Neuronal stem cell (in vitro differentiated cells): ENCODE data around the gene ST6GALNAC3.

Source experiments
- DNase-seq: peaks from one replicate; pipeline ENCODE4 v3.0.0-alpha.2; 2013; ENCODE audit warnings: low spot score
- H2AFZ ChIP-seq: one replicate; pipeline ENCODE4 v1.6.1; 2013; ENCODE audit warnings: mild to moderate bottlenecking, low read length, inconsistent platforms
- H2AK5ac ChIP-seq: 2 replicates; pipeline ENCODE4 v1.6.1; 2013; ENCODE audit warnings: low read depth, mild to moderate bottlenecking, inconsistent platforms, low read length, moderate library complexity, mixed read lengths
- H2BK120ac ChIP-seq: 2 replicates; pipeline ENCODE4 v1.6.1; 2013; ENCODE audit warnings: low read depth, mild to moderate bottlenecking, inconsistent platforms, low read length, moderate library complexity, mixed read lengths
- H2BK12ac ChIP-seq: one replicate; pipeline ENCODE4 v1.6.1; 2013; ENCODE audit warnings: low read length, inconsistent platforms
- H2BK15ac ChIP-seq: 2 replicates; pipeline ENCODE4 v1.6.1; 2013; ENCODE audit warnings: mild to moderate bottlenecking, low read length, inconsistent platforms, mixed read lengths
- H2BK5ac ChIP-seq: one replicate; pipeline ENCODE4 v1.6.1; 2013; ENCODE audit warnings: inconsistent platforms, mild to moderate bottlenecking, low read length, moderate library complexity
- H3K14ac ChIP-seq: one replicate; pipeline ENCODE4 v1.6.1; 2013; ENCODE audit warnings: low read length, inconsistent platforms
- H3K18ac ChIP-seq: 2 replicates; pipeline ENCODE4 v1.6.1; 2013; ENCODE audit warnings: low read length, inconsistent platforms
- H3K23ac ChIP-seq: 2 replicates; pipeline ENCODE4 v1.6.1; 2013; ENCODE audit warnings: low read depth, mild to moderate bottlenecking, mixed read lengths, low read length, inconsistent platforms; ENCODE audit not compliant: poor library complexity
- H3K27ac ChIP-seq: replicated peaks from 3 replicates; pipeline ENCODE4 v1.5.1; 2013; ENCODE audit warnings: low read length, inconsistent platforms
- H3K27me3 ChIP-seq, 3 experiments: 2 replicates each; pipeline ENCODE4 v1.6.1; 2013; ENCODE audit warnings: low read length in 3 of 3, mild to moderate bottlenecking in 2 of 3, inconsistent platforms in 1 of 3, low read depth in 1 of 3, mixed read lengths in 1 of 3, moderate library complexity in 1 of 3; ENCODE audit not compliant: control insufficient read depth in 3 of 3, insufficient read depth in 3 of 3
- H3K36me3 ChIP-seq, 2 donors: replicated peaks in 1 of 2; 2 replicates each; pipeline ENCODE4 v1.6.1; 2013; ENCODE audit warnings: low read length in 2 of 2; ENCODE audit not compliant: control insufficient read depth in 2 of 2, insufficient read depth in 2 of 2
- H3K4ac ChIP-seq: 2 replicates; pipeline ENCODE4 v1.6.1; 2013; ENCODE audit warnings: inconsistent platforms, mild to moderate bottlenecking, low read length, moderate library complexity
- H3K4me1 ChIP-seq, 2 donors: 1 replicate in 1 of 2; 2 replicates in 1 of 2; pipeline ENCODE4 v1.6.1; 2013; ENCODE audit warnings: low read length in 2 of 2, low read depth in 1 of 2; ENCODE audit not compliant: control insufficient read depth in 2 of 2, insufficient read depth in 1 of 2
- H3K4me2 ChIP-seq: one replicate; pipeline ENCODE4 v1.6.1; 2013; ENCODE audit warnings: mild to moderate bottlenecking, low read length, inconsistent platforms; ENCODE audit not compliant: insufficient read depth, poor library complexity, severe bottlenecking
- H3K4me3 ChIP-seq, 2 donors: 2 replicates each; pipeline ENCODE4 v1.5.1; 2013; ENCODE audit warnings: low read length in 2 of 2, mild to moderate bottlenecking in 2 of 2, inconsistent platforms in 1 of 2, moderate library complexity in 1 of 2
- H3K79me1 ChIP-seq: one replicate; pipeline ENCODE4 v1.6.1; 2013; ENCODE audit warnings: low read depth, mild to moderate bottlenecking, inconsistent platforms, low read length, moderate library complexity
- H3K9ac ChIP-seq: one replicate; pipeline ENCODE4 v1.6.1; 2013; ENCODE audit warnings: mild to moderate bottlenecking, low read depth, low read length, inconsistent platforms; ENCODE audit not compliant: poor library complexity
- H3K9me3 ChIP-seq, 2 donors: replicated peaks in 1 of 2; 2 replicates each; pipeline versions ENCODE3 to v1.6.1; 2013; ENCODE audit warnings: low read length in 2 of 2, mild to moderate bottlenecking in 2 of 2, inconsistent platforms in 1 of 2, low read depth in 1 of 2, mixed read lengths in 1 of 2, moderate library complexity in 1 of 2; ENCODE audit not compliant: control insufficient read depth in 2 of 2, insufficient read depth in 1 of 2
- H4K8ac ChIP-seq: one replicate; pipeline ENCODE4 v1.6.1; 2013; ENCODE audit warnings: low read depth, mild to moderate bottlenecking, inconsistent platforms, low read length, moderate library complexity
- H4K91ac ChIP-seq: one replicate; pipeline ENCODE4 v1.6.1; 2013; ENCODE audit warnings: low read length, low read depth, mild to moderate bottlenecking, inconsistent platforms; ENCODE audit not compliant: poor library complexity
- WGBS, 2 donors: extraction: QIAGEN DNeasy Blood & Tissue Kit; methylation state at CpG; one replicate each; pipeline ENCODE4 v1.1.7; 2013; ENCODE audit warnings: missing lambda C conversion rate in 2 of 2, mixed read lengths in 1 of 2; ENCODE audit not compliant: insufficient read length in 2 of 2, insufficient replicate concordance in 1 of 2; ENCODE audit errors: extremely low coverage in 2 of 2; 5-methylcytosine and 5-hydroxymethylcytosine counted together

ST6GALNAC3 gene

GRCh38 chr1:76189310-76189709, 114.8 kb downstream of the ST6GALNAC3 start:
- no peak overlapping the region for H3K4me3 ChIP-seq
- H4K8ac ChIP-seq = no peak overlapping the region
- H2BK15ac ChIP-seq = no peak overlapping the region
- H3K4me1 ChIP-seq = peaks cover 0 to 11% of the 10 kb centered on the region in 2 donors
- no peak overlapping the region for H3K4me2 ChIP-seq
- no peak overlapping the region for H3K27ac ChIP-seq
- no peak overlapping the region for H3K14ac ChIP-seq
- no peaks in the 10 kb centered on the region for H3K27me3 ChIP-seq
- no peak overlapping the region for H4K91ac ChIP-seq
- H3K9me3 ChIP-seq = peaks cover 0 to 2% of the 10 kb centered on the region in 2 donors
- H3K9ac ChIP-seq = no peak overlapping the region
- no peak overlapping the region for H3K4ac ChIP-seq
- no peak for DNase-seq
- no peak overlapping the region for H2AFZ ChIP-seq
- H3K79me1 ChIP-seq = no peaks in the 10 kb centered on the region
- H3K18ac ChIP-seq = no peak overlapping the region
- H2BK120ac ChIP-seq = no peak overlapping the region
- no peak overlapping the region for H3K23ac ChIP-seq
- H2BK5ac ChIP-seq = no peak overlapping the region
- no peak overlapping the region for H2AK5ac ChIP-seq
- H3K36me3 ChIP-seq = peaks cover 2 to 5% of the 10 kb centered on the region in 2 donors
- no peak overlapping the region for H2BK12ac ChIP-seq
- no CpG with 5 or more reads among the region's 2 CpGs for WGBS, 2 donors

- Histone ChIP-seq H3K4me3 (no peak overlapping the region), H4K8ac (no peak overlapping the region), H3K27ac (no peak overlapping the region), H2BK15ac (no peak overlapping the region), H2AFZ (no peak overlapping the region), H3K36me3 (no peaks in the 10 kb centered on the region), H2BK120ac (no peak overlapping the region), H3K4ac (no peak overlapping the region), H3K4me2 (no peak overlapping the region), H3K79me1 (no peaks in the 10 kb centered on the region), H3K9me3 (no peaks in the 10 kb centered on the region), H3K18ac (no peak overlapping the region), H3K14ac (no peak overlapping the region), H3K27me3 (no peaks in the 10 kb centered on the region), H3K9ac (no peak overlapping the region), H3K23ac (no peak overlapping the region), H2BK12ac (no peak overlapping the region), H2BK5ac (no peak overlapping the region), H4K91ac (no peak overlapping the region), H3K4me1 (peaks cover 0 to 11% of the 10 kb centered on the region in 2 donors), H2AK5ac (no peak overlapping the region)
- WGBS, 2 donors = no CpG with 5 or more reads among the region's 4 CpGs
- no peak for DNase-seq
These were observed 116.3 kb downstream of the ST6GALNAC3 start for GRCh38 chr1:76190749-76191424.

GRCh38 chr1:76191561-76191960, 117.0 kb downstream of the ST6GALNAC3 start:
- Histone ChIP-seq H3K27ac (no peak overlapping the region), H4K8ac (no peak overlapping the region), H3K23ac (no peak overlapping the region), H2BK120ac (no peak overlapping the region), H3K14ac (no peak overlapping the region), H2AFZ (no peak overlapping the region), H3K9ac (no peak overlapping the region), H2BK15ac (no peak overlapping the region), H3K4me2 (no peak overlapping the region), H3K79me1 (no peaks in the 10 kb centered on the region), H2AK5ac (no peak overlapping the region), H4K91ac (no peak overlapping the region), H2BK5ac (no peak overlapping the region), H3K36me3 (no peaks in the 10 kb centered on the region), H3K4ac (no peak overlapping the region), H3K18ac (no peak overlapping the region), H3K9me3 (no peaks in the 10 kb centered on the region), H3K4me1 (peaks cover 0 to 5% of the 10 kb centered on the region in 2 donors), H2BK12ac (no peak overlapping the region), H3K4me3 (no peak overlapping the region), H3K27me3 (no peaks in the 10 kb centered on the region)
- no peak for DNase-seq
- no CpG with 5 or more reads among the region's 2 CpGs for WGBS, 2 donors

- Histone ChIP-seq H4K8ac (no peak overlapping the region), H3K4ac (no peak overlapping the region), H3K27me3 (no peaks in the 10 kb centered on the region), H3K23ac (no peak overlapping the region), H3K9ac (no peak overlapping the region), H3K9me3 (peaks cover 0 to 5% of the 10 kb centered on the region in 2 donors), H4K91ac (no peak overlapping the region), H2BK15ac (no peak overlapping the region), H2BK12ac (no peak overlapping the region), H2BK5ac (no peak overlapping the region), H3K4me2 (no peak overlapping the region), H3K14ac (no peak overlapping the region), H2BK120ac (no peak overlapping the region), H3K18ac (no peak overlapping the region), H3K79me1 (no peaks in the 10 kb centered on the region), H3K27ac (no peak overlapping the region), H3K36me3 (no peaks in the 10 kb centered on the region), H3K4me1 (peaks cover 0 to 2% of the 10 kb centered on the region in 2 donors), H2AFZ (no peak overlapping the region), H3K4me3 (no peak overlapping the region), H2AK5ac (no peak overlapping the region)
- WGBS, 2 donors = no CpG with 5 or more reads among the region's 2 CpGs
- DNase-seq = no peak
These were observed 123.9 kb downstream of the ST6GALNAC3 start for GRCh38 chr1:76198452-76198851.
